Small intestine (tissue), 7 donors: ENCODE results near the gene GOLGA1. TPM values are rescaled to one million over a fixed set of nuclear protein-coding genes. Genes with fewer than 3 reads are reported as not detected.

ENCODE experiments used
- DNase-seq, 2 donors: peaks; one replicate each; pipeline versions ENCODE4 v3.0.0 to v3.0.0-alpha.2; 2013
- FAIRE-seq: peaks from 2 replicates; lab custom pipeline; 2012; peaks lifted over from hg19 to GRCh38; lab: Jason Lieb, UNC
- H3K27ac ChIP-seq, 3 donors: one replicate each; pipeline ENCODE4 v1.5.1; 2013; ENCODE audit warnings: low read length in 2 of 3, mild to moderate bottlenecking in 2 of 3, control low read depth in 1 of 3, inconsistent platforms in 1 of 3, low read depth in 1 of 3, moderate library complexity in 1 of 3
- H3K27me3 ChIP-seq, 3 donors: one replicate each; pipeline ENCODE4 v1.6.1; 2013; ENCODE audit warnings: low read length in 3 of 3, inconsistent platforms in 1 of 3; ENCODE audit not compliant: control insufficient read depth in 3 of 3, insufficient read depth in 3 of 3
- H3K36me3 ChIP-seq, 3 donors: one replicate each; pipeline ENCODE4 v1.6.1; 2013; ENCODE audit warnings: low read length in 3 of 3, inconsistent platforms in 1 of 3, low read depth in 1 of 3, mild to moderate bottlenecking in 1 of 3, moderate library complexity in 1 of 3; ENCODE audit not compliant: control insufficient read depth in 3 of 3, insufficient read depth in 2 of 3
- H3K4me1 ChIP-seq, 3 donors: one replicate each; pipeline ENCODE4 v1.6.1; 2013; ENCODE audit warnings: low read length in 2 of 3, inconsistent platforms in 1 of 3, low read depth in 1 of 3, mild to moderate bottlenecking in 1 of 3, moderate library complexity in 1 of 3; ENCODE audit not compliant: control insufficient read depth in 3 of 3, insufficient read depth in 2 of 3
- H3K4me3 ChIP-seq, 3 donors: one replicate each; pipeline ENCODE4 v1.5.1; 2013; ENCODE audit warnings: low read length in 3 of 3, control low read depth in 1 of 3, inconsistent platforms in 1 of 3, low read depth in 1 of 3, mild to moderate bottlenecking in 1 of 3, moderate library complexity in 1 of 3
- H3K9me3 ChIP-seq, 2 donors: one replicate each; pipeline ENCODE4 v1.6.1; 2013; ENCODE audit warnings: low read depth in 1 of 2, low read length in 1 of 2; ENCODE audit not compliant: control insufficient read depth in 2 of 2, insufficient read depth in 1 of 2
- WGBS, 3 donors: extraction: QIAGEN DNeasy Blood & Tissue Kit; methylation state at CpG; one replicate each; pipeline ENCODE4 v1.1.7; 2013; 5-methylcytosine and 5-hydroxymethylcytosine counted together
- polyA plus RNA-seq, 4 donors: library from polyadenylated mRNA; stranded (reverse) in 3 of 4; unstranded in 1 of 4; fragments of 200-250 nt in 3 of 4; fragments of 120-200 nt in 1 of 4; gene quantifications; one replicate each; pipeline versions ENCODE4 v1.2.1 to v1.2.3, GENCODE V29; 2013
- donor health status: healthy with polysubstance abuse.
- donor health status: control.
- donor health status: control.
- donor health status: Bipolar disorder and iron deficiency.
- donor health status: healthy.

Gene GOLGA1
- polyA plus RNA-seq, 4 donors: 9.1 to 18.8 (median 14.5) TPM

DNA sequence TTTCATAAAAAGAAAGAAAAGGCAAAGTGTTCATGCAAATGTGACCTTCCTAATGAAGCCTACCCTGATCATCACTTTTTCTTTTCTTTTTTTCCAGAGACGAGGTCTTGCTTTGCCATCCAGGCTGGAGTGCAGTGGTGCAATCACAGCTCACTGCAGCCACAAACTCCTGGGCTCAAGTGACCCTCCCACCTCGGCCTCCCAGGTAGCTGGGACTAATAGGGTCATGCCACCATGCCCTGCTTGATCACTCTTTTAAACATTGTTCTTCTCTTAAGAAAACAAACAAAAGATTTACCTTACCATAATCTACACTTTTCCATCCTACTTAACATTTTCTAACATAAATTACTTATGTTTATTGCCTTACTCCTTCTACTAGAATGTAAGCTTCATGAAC lies 8.5 kb upstream of the GOLGA1 start:
- no peaks in the 10 kb centered on the region for H3K4me1 ChIP-seq
- no peak overlapping the region for H3K4me3 ChIP-seq
- H3K27me3 ChIP-seq: no peaks in the 10 kb centered on the region
- FAIRE-seq (no peak), DNase-seq (no peak)
- no peaks in the 10 kb centered on the region for H3K36me3 ChIP-seq
- WGBS, 3 donors: 86 to 97% (median 86%) methylated on average over 2 of the region's 2 CpGs
- H3K9me3 ChIP-seq: no peaks in the 10 kb centered on the region
- H3K27ac ChIP-seq: no peak overlapping the region

DNA sequence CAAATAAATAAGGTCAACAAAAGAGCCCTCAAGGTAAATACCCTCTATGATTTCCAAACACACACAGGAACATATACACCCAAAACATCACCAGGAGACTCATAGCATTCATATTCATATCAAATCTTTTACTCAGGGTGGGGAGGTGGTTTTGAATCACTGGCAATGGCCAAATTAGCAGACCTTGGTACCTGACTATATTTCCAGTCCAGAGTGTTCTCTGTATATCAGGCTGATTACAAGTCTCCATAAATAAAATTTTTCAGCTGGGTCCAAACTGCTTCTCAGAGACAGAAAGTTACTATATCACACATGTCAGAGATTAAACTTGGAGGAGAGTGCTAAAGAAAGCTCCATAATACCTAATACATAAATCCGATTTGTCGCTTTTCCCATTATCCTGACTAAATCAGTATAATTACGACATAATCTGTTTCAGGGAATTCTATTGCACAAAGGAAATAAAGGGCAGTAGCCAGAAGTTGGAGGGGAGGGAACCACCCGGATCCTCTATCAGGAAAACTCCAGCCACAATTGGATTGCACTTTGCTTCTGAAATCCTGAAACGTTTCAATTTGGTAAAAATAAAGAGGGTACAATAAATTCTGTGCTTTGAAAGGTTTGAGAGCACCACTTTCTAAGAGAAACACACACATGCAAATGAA lies 7.0 kb upstream of the GOLGA1 start:
- FAIRE-seq (no peak), DNase-seq (no peak)
- H3K4me1 ChIP-seq: no peaks in the 10 kb centered on the region
- no peaks in the 10 kb centered on the region for H3K9me3 ChIP-seq
- H3K4me3 ChIP-seq: no peak overlapping the region
- H3K27me3 ChIP-seq: no peaks in the 10 kb centered on the region
- no peaks in the 10 kb centered on the region for H3K36me3 ChIP-seq
- H3K27ac ChIP-seq: no peak overlapping the region
- 76 to 85% (median 78%) methylated on average over 5 of the region's 5 CpGs for WGBS, 3 donors

DNA sequence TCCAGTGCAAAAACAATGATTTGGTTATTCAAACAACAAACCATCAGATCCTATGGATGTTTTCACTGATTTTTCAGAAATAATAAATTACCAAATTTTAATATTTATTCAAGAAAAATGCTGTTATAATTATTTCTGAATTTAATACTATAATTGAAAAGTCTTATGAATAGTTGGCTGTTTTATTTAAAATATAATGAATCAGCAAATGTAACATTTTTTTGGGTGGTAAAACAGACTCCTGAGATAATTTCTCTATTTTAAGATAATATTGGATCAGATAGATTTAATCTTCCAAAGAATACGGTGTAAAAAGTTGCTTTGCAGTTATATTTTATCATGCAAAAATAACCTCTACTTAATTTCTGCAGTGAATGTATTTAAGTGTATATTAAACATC lies 5.3 kb upstream of the GOLGA1 start:
- FAIRE-seq: no peak
- Histone ChIP-seq H3K36me3 (no peaks in the 10 kb centered on the region), H3K4me1 (peaks cover 0 to 1% (median 0%) of the 10 kb centered on the region in 3 donors), H3K27me3 (no peaks in the 10 kb centered on the region), H3K9me3 (no peaks in the 10 kb centered on the region), H3K4me3 (no peak overlapping the region), H3K27ac (no peak overlapping the region)
- 89 to 94% (median 90%) methylated on average over 1 of the region's 1 CpG for WGBS, 3 donors
- DNase-seq: no peak

DNA sequence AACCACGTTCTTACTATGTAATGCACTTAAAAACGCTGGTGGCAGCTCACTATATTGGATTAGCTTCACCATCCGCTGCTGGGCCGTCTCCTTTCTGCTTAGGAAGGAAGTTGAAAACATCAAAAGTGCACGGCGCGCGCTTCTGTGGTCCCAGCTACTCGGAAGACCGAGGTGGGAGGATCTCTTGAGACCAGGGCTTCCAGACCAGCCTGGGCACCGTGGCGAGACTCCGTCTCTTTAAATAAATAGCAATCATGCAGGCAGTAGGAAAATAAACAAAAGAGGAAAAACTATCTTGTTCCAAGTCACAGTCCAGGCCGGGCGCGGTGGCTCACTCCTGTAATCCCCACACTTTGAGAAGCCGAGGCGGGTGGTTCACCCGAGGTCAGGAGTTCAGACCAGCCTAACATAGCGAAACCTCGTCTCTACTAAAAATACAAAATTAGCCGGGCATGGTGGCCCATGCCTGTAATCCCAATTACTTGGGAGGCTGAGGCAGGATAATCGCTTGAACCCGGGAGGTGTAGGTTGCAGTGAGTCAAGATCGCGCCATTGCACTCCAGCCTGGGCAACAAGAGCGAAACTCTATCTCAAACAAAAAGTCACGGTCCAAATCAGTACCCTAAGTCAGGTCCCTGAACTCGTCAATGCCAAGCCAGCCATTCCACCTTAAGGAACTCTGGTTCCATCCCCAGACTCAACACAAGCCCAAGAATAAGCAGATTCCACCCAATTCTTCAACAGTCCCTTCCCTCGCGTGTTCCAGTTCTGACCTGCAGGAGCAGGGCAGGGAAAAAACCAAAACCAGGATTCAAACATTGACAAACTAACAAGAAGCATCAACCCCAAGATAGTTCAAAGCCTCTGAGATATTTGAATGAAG lies 1.0 kb upstream of the GOLGA1 start:
- H3K36me3 ChIP-seq: peaks cover 0 to 9% (median 0%) of the 10 kb centered on the region in 3 donors
- DNase-seq: peak; percentile 21 to 63
- H3K4me3 ChIP-seq: peak overlapping the region; percentile 77 to 95 (median 90)
- H3K27me3 ChIP-seq: no peaks in the 10 kb centered on the region
- H3K9me3 ChIP-seq: no peaks in the 10 kb centered on the region
- H3K27ac ChIP-seq: peak overlapping the region; percentile 98 to 99 (median 99)
- no peak for FAIRE-seq
- peaks cover 0 to 7% (median 1%) of the 10 kb centered on the region in 3 donors for H3K4me1 ChIP-seq
- 3 to 11% (median 8%) methylated on average over 30 to 31 of the region's 31 CpGs for WGBS, 3 donors

DNA sequence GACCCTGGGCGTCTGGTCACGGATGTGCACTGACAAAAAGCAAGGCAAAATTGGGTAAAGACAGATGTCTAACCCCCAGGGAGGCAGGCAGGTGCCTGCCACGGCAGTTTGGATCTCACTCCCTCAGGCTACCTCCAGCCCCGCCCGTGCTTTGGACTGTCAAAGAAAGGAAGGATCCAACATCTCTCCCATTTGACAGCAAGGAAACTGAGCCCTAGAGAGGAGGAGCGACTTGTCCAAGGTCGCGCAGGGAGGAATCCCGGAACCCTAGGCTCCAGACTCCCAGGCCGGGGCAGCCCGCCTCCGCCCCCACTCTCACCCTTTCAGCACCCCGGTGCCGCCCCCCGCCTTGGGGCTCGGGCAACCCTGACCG lies 376 bp downstream of the GOLGA1 start:
- FAIRE-seq: no peak
- no peaks in the 10 kb centered on the region for H3K9me3 ChIP-seq
- H3K27ac ChIP-seq: peak overlapping the region; percentile 94 to 99 (median 99)
- H3K4me1 ChIP-seq: peaks cover 0 to 7% (median 1%) of the 10 kb centered on the region in 3 donors
- DNase-seq: no peak
- H3K27me3 ChIP-seq: no peaks in the 10 kb centered on the region
- H3K4me3 ChIP-seq: peak overlapping the region; percentile 90 to 95 (median 91)
- 0% methylated on average over 15 to 17 of the region's 17 CpGs for WGBS, 3 donors
- H3K36me3 ChIP-seq: peaks cover 0 to 13% (median 3%) of the 10 kb centered on the region in 3 donors

DNA sequence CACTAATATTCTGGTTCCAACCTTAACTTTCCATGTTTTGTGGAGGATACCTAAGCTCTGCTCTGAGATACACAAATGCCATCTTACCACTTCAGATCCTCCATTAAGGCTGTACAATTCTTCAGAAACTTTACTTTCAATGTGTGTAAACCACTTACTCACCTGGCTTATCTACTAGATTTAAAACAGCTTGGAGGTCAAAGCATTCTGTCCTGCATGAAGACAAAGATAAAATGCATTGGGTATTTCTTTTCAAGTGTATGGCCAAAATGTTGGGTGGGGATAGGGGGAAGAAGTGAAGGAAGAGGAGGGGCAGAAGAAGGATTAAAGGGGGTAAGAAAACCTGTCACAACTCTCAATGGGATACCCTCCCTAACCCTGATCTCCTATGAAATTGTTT lies 939 bp downstream of the GOLGA1 start:
- Histone ChIP-seq H3K27me3 (no peaks in the 10 kb centered on the region), H3K27ac (peak overlapping the region in 2 of 3 donors; percentile 99), H3K4me1 (peaks cover 0 to 9% (median 1%) of the 10 kb centered on the region in 3 donors), H3K36me3 (peaks cover 0 to 16% (median 3%) of the 10 kb centered on the region in 3 donors), H3K9me3 (no peaks in the 10 kb centered on the region), H3K4me3 (peak overlapping the region; percentile 90 to 95 (median 91))
- DNase-seq (peak; percentile 3 to 24), FAIRE-seq (no peak)

DNA sequence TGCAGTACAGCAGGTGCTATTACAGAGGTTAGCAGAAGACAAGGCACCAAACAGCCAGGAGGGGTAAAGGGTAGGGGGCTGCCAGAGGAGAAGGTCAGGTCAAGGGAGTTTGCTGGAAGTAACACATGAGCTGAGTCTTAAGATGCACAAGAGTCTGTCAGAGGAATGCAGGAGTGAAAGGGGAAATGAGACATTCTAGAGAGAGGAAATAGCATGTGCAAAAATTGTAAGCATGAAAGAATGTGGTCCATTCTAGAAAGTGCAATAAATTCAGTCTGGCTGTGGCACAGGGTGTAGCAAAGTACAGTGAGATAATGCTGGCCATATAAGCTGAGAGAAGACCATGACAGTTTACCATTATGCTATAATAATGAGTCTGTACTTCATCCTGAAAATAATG lies 6.6 kb downstream of the GOLGA1 start:
- peaks cover 3 to 18% (median 13%) of the 10 kb centered on the region in 3 donors for H3K36me3 ChIP-seq
- H3K4me3 ChIP-seq: no peak overlapping the region
- H3K27ac ChIP-seq: peak overlapping the region in 1 of 3 donors; percentile 60
- H3K4me1 ChIP-seq: peaks cover 0 to 14% (median 0%) of the 10 kb centered on the region in 3 donors
- no peak for FAIRE-seq
- DNase-seq: peak; percentile 10 to 80
- H3K9me3 ChIP-seq: no peaks in the 10 kb centered on the region
- no peaks in the 10 kb centered on the region for H3K27me3 ChIP-seq

DNA sequence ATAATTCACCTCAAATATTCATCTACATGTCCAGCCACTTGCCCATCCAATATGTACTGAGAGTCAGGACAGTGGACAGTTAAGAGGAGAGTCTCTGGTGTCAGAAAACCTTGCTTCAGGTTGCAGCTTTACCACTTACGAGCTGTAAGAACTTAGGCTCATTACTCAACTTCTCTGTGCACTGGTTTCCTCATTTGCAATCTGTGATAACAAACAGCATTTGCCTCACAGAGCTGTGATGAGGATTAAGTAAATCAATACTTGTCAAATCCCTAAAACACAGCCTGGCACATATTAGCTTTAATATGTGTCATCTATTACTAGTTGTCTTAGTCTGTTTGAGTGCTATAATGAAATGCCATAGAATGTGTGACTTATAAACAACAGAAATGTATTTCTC lies 8.6 kb downstream of the GOLGA1 start:
- H3K4me3 ChIP-seq: no peak overlapping the region
- DNase-seq: no peak
- no peaks in the 10 kb centered on the region for H3K27me3 ChIP-seq
- peaks cover 0 to 14% (median 0%) of the 10 kb centered on the region in 3 donors for H3K4me1 ChIP-seq
- no peaks in the 10 kb centered on the region for H3K9me3 ChIP-seq
- H3K27ac ChIP-seq: no peak overlapping the region
- FAIRE-seq: no peak
- peaks cover 3 to 17% (median 13%) of the 10 kb centered on the region in 3 donors for H3K36me3 ChIP-seq
- 83 to 96% (median 91%) methylated on average over 1 of the region's 1 CpG for WGBS, 3 donors
